ENCODE results near the gene ZWILCH.
"Not testable (repeated sequence)": the region's sequence is repeated elsewhere in the genome, so short reads cannot be mapped to it uniquely, and the experiment has no call there.

Gene ZWILCH

GRCh38 chr15:66587020-66587419, 81.9 kb downstream of the ZWILCH start:
- peak; percentile 22 for DNase-seq

GRCh38 chr15:66587749-66588148, 82.6 kb downstream of the ZWILCH start:
- peak; percentile 19 for DNase-seq

GRCh38 chr15:66588537-66588936, 83.4 kb downstream of the ZWILCH start:
- no peak for DNase-seq

- no peak for DNase-seq
These were observed 83.8 kb downstream of the ZWILCH start for GRCh38 chr15:66588971-66589370.

- DNase-seq = not testable (repeated sequence)
These were observed 84.3 kb downstream of the ZWILCH start for GRCh38 chr15:66589429-66589828.

GRCh38 chr15:66590435-66590834, 85.3 kb downstream of the ZWILCH start:
- DNase-seq = no peak

- no peak for DNase-seq
These were observed 86.3 kb downstream of the ZWILCH start for GRCh38 chr15:66591322-66591862.

- no peak for DNase-seq
These were observed 87.5 kb downstream of the ZWILCH start for GRCh38 chr15:66592505-66593218.

GRCh38 chr15:66593219-66593780, 88.2 kb downstream of the ZWILCH start:
- no peak for DNase-seq

- no peak for DNase-seq
These were observed 89.2 kb downstream of the ZWILCH start for GRCh38 chr15:66594344-66594743.

- no peak for DNase-seq
These were observed 89.7 kb downstream of the ZWILCH start for GRCh38 chr15:66594836-66595235.

- no peak for DNase-seq
These were observed 90.2 kb downstream of the ZWILCH start for GRCh38 chr15:66595332-66595731.

- peak; percentile 90 for DNase-seq
These were observed 90.9 kb downstream of the ZWILCH start for GRCh38 chr15:66595931-66596545.

- DNase-seq = no peak
These were observed 93.1 kb downstream of the ZWILCH start for GRCh38 chr15:66598095-66598815.

Data from NCI-H69 (cell line).